ENCODE results near the gene USP6.
"Not testable (repeated sequence)": the region's sequence is repeated elsewhere in the genome, so short reads cannot be mapped to it uniquely, and the experiment has no call there.

DNA sequence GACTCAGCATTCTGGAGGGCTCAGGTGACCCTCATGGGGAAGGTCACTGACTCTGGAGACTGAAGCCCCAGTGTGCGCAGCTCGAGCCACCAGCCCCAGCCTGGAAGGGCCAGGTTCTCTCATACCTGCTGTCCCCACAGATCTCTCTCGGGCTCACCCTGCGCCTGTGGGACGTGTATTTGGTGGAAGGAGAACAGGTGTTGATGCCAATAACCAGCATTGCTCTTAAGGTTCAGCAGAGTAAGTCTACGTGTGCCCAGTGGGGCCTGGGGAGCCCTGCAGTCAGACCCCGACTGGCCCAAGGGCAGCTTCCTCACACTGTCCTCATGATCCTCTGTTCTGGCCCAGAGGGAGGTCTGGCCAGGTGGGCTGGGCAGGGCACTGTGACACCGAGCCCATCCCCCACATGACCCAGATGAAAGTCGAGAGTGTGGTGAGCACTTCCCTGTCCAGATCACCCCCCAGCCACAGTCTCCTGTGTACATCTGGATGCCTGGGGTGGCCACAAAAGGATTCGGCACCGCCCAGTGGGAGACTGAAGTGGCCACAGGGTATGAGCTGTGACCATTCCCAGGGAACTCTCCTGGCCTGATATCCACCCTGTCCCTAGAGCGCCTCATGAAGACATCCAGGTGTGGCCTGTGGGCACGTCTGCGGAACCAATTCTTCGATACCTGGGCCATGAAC is 21.8 kb downstream of the USP6 start:
- TF ChIP-seq, protein P1, sequence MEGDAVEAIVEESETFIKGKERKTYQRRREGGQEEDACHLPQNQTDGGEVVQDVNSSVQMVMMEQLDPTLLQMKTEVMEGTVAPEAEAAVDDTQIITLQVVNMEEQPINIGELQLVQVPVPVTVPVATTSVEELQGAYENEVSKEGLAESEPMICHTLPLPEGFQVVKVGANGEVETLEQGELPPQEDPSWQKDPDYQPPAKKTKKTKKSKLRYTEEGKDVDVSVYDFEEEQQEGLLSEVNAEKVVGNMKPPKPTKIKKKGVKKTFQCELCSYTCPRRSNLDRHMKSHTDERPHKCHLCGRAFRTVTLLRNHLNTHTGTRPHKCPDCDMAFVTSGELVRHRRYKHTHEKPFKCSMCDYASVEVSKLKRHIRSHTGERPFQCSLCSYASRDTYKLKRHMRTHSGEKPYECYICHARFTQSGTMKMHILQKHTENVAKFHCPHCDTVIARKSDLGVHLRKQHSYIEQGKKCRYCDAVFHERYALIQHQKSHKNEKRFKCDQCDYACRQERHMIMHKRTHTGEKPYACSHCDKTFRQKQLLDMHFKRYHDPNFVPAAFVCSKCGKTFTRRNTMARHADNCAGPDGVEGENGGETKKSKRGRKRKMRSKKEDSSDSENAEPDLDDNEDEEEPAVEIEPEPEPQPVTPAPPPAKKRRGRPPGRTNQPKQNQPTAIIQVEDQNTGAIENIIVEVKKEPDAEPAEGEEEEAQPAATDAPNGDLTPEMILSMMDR (conservative IDR thresholded peaks at IDR 0.05) = not testable (repeated sequence)
- not testable (repeated sequence) for TF ChIP-seq EZH2 (IDR thresholded peaks at IDR 0.05; ENCODE audit: low read depth)
